NB4 (cell line): ENCODE results near the gene MYMK.

Experiments
- MYC ChIP-seq: IDR thresholded peaks from 2 replicates; pipeline ENCODE4 v1.6.1; 2011; ENCODE audit warnings: low read depth, low read length
- POLR2A ChIP-seq: IDR thresholded peaks from 2 replicates; pipeline ENCODE4 v1.6.1; 2011; ENCODE audit warnings: mild to moderate bottlenecking; ENCODE audit not compliant: insufficient read length; ENCODE audit errors: extremely low read depth
- TF ChIP-seq, protein P1 (sequence below): IDR thresholded peaks from one replicate; pipeline ENCODE4 v1.5.1; 2012; ENCODE audit warnings: low read depth, low read length
- TF ChIP-seq, protein P2 (sequence below): IDR thresholded peaks from 2 replicates; pipeline ENCODE4 v1.6.1; 2011; ENCODE audit warnings: low read depth, low read length

DNA sequence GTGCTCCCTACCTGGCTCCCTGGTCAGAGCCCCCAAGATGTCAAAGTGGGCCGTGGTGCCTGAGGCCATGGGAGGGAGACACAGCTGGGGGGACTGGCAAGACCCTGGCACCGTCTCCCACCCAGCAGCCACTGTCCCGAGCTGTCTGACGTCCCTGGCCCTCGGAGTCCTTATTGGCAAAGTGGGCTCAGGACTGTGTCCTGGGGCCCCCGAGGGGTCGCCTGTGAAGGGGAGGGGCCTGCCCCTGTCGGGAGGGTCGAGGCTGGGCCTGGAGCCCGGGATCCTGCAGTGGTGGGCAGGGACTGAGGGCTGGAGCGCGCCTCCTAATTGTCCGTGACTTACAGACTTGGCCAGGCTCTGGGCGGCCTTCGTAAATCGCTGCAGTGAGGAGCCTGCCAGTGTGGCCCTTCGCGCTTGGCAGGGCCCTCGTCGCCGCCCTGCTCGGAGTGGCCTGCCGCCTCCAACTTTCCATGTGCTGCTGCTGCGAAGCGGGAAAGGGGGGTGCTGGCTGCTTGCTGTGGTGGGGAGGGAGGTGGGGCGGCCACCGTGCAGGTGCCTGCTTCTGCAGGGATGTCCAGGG, 13.7 kb downstream of the MYMK start:
- TF ChIP-seq, protein P1, sequence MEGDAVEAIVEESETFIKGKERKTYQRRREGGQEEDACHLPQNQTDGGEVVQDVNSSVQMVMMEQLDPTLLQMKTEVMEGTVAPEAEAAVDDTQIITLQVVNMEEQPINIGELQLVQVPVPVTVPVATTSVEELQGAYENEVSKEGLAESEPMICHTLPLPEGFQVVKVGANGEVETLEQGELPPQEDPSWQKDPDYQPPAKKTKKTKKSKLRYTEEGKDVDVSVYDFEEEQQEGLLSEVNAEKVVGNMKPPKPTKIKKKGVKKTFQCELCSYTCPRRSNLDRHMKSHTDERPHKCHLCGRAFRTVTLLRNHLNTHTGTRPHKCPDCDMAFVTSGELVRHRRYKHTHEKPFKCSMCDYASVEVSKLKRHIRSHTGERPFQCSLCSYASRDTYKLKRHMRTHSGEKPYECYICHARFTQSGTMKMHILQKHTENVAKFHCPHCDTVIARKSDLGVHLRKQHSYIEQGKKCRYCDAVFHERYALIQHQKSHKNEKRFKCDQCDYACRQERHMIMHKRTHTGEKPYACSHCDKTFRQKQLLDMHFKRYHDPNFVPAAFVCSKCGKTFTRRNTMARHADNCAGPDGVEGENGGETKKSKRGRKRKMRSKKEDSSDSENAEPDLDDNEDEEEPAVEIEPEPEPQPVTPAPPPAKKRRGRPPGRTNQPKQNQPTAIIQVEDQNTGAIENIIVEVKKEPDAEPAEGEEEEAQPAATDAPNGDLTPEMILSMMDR, result no peak
- TF ChIP-seq POLR2A (no peak), MYC (no peak)
- TF ChIP-seq, protein P2, sequence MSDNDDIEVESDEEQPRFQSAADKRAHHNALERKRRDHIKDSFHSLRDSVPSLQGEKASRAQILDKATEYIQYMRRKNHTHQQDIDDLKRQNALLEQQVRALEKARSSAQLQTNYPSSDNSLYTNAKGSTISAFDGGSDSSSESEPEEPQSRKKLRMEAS, result no peak
